GM19240 (cell line): ENCODE data around the gene JOSD2.
"Not testable (repeated sequence)": the region's sequence is repeated elsewhere in the genome, so short reads cannot be mapped to it uniquely, and the experiment has no call there.

Source experiments
- DNase-seq: peaks from one replicate; pipeline ENCODE4 v3.0.0; 2011; ENCODE audit warnings: low spot score; ENCODE audit not compliant: insufficient read length

Gene JOSD2

GRCh38 chr19:50547385-50548190 is 36.6 kb upstream of the JOSD2 start:
- no peak for DNase-seq

GRCh38 chr19:50546527-50547221 is 35.7 kb upstream of the JOSD2 start:
- no peak for DNase-seq

GRCh38 chr19:50542943-50543342 is 32.0 kb upstream of the JOSD2 start:
- DNase-seq: no peak

- DNase-seq: peak; percentile 73
Measured at GRCh38 chr19:50537769-50538230, 26.8 kb upstream of the JOSD2 start.

GRCh38 chr19:50537306-50537685 is 26.3 kb upstream of the JOSD2 start:
- DNase-seq: no peak

GRCh38 chr19:50536662-50537305 is 25.8 kb upstream of the JOSD2 start:
- DNase-seq: no peak

GRCh38 chr19:50535672-50536187 is 24.7 kb upstream of the JOSD2 start:
- DNase-seq: no peak

GRCh38 chr19:50534478-50534877 is 23.5 kb upstream of the JOSD2 start:
- no peak for DNase-seq

GRCh38 chr19:50532952-50533351 is 22.0 kb upstream of the JOSD2 start:
- DNase-seq: no peak

- DNase-seq: no peak
Measured at GRCh38 chr19:50531171-50531612, 20.2 kb upstream of the JOSD2 start.

GRCh38 chr19:50528052-50528451 is 17.1 kb upstream of the JOSD2 start:
- DNase-seq: not testable (repeated sequence)

- DNase-seq: no peak
Measured at GRCh38 chr19:50522881-50523280, 11.9 kb upstream of the JOSD2 start.

- DNase-seq: no peak
Measured at GRCh38 chr19:50520822-50521465, 10.0 kb upstream of the JOSD2 start.

GRCh38 chr19:50519006-50519575 is 8.1 kb upstream of the JOSD2 start:
- no peak for DNase-seq

GRCh38 chr19:50518091-50519005 is 7.4 kb upstream of the JOSD2 start:
- DNase-seq: no peak

- DNase-seq: no peak
Measured at GRCh38 chr19:50517704-50518075, 6.7 kb upstream of the JOSD2 start.

GRCh38 chr19:50516964-50517703 is 6.1 kb upstream of the JOSD2 start:
- DNase-seq: no peak

- no peak for DNase-seq
Measured at GRCh38 chr19:50516456-50516855, 5.5 kb upstream of the JOSD2 start.

- no peak for DNase-seq
Measured at GRCh38 chr19:50515168-50515561, 4.2 kb upstream of the JOSD2 start.
